ENCODE results near the gene SLC35A5. TPM values are rescaled to one million over a fixed set of nuclear protein-coding genes. Genes with fewer than 3 reads are reported as not detected.

Gene SLC35A5
- total RNA-seq, 2 donors from 2014 or later = 16.4 to 16.5 TPM

GRCh38 chr3:112607863-112608262 is 46.0 kb downstream of the SLC35A5 start:
- no peak for TF ChIP-seq CTCF (IDR thresholded peaks at IDR 0.05)
- DNase-seq (ENCODE audit: low spot score) = no peak
- Histone ChIP-seq H3K9me3 (no peaks in the 10 kb centered on the region), H3K36me3 (peaks cover 4% of the 10 kb centered on the region), H3K27me3 (no peaks in the 10 kb centered on the region), H3K27ac (no peak overlapping the region), H3K4me1 (peaks cover 0 to 13% of the 10 kb centered on the region in 2 donors), H3K4me3 (no peak overlapping the region)

- H3K27ac ChIP-seq = no peak overlapping the region
- no peak for TF ChIP-seq CTCF (IDR thresholded peaks at IDR 0.05)
- H3K4me1 ChIP-seq = peaks cover 0 to 4% of the 10 kb centered on the region in 2 donors
- no peak for DNase-seq (ENCODE audit: low spot score)
- H3K27me3 ChIP-seq = no peaks in the 10 kb centered on the region
- no peaks in the 10 kb centered on the region for H3K9me3 ChIP-seq
- peaks cover 4% of the 10 kb centered on the region for H3K36me3 ChIP-seq
- no peak overlapping the region for H3K4me3 ChIP-seq
These were observed 48.3 kb downstream of the SLC35A5 start for GRCh38 chr3:112610121-112610520.

- H3K27ac ChIP-seq = no peak overlapping the region
- no peaks in the 10 kb centered on the region for H3K4me1 ChIP-seq
- DNase-seq (ENCODE audit: low spot score) = no peak
- H3K27me3 ChIP-seq = no peaks in the 10 kb centered on the region
- H3K4me3 ChIP-seq = no peak overlapping the region
- no peaks in the 10 kb centered on the region for H3K9me3 ChIP-seq
- TF ChIP-seq CTCF (IDR thresholded peaks at IDR 0.05) = no peak
- H3K36me3 ChIP-seq = peaks cover 4% of the 10 kb centered on the region
These were observed 50.1 kb downstream of the SLC35A5 start for GRCh38 chr3:112611752-112612515.

- Histone ChIP-seq H3K4me1 (no peaks in the 10 kb centered on the region), H3K36me3 (peaks cover 4% of the 10 kb centered on the region), H3K4me3 (no peak overlapping the region), H3K27ac (no peak overlapping the region), H3K9me3 (no peaks in the 10 kb centered on the region), H3K27me3 (no peaks in the 10 kb centered on the region)
- DNase-seq (ENCODE audit: low spot score) = no peak
- no peak for TF ChIP-seq CTCF (IDR thresholded peaks at IDR 0.05)
These were observed 54.3 kb downstream of the SLC35A5 start for GRCh38 chr3:112615989-112616731.

- DNase-seq (ENCODE audit: low spot score) = no peak
- H3K27me3 ChIP-seq = no peaks in the 10 kb centered on the region
- no peak for TF ChIP-seq CTCF (IDR thresholded peaks at IDR 0.05)
- no peaks in the 10 kb centered on the region for H3K4me1 ChIP-seq
- no peaks in the 10 kb centered on the region for H3K9me3 ChIP-seq
- no peaks in the 10 kb centered on the region for H3K36me3 ChIP-seq
- H3K4me3 ChIP-seq = no peak overlapping the region
- H3K27ac ChIP-seq = no peak overlapping the region
These were observed 55.4 kb downstream of the SLC35A5 start for GRCh38 chr3:112617285-112617684.
